Neuronal stem cell (in vitro differentiated cells): ENCODE results near the gene POLR2B.
A peak's percentile ranks its signal among the peaks of the same experiment; 100 is the strongest.

ENCODE experiments used
- DNase-seq: peaks from one replicate; pipeline ENCODE4 v3.0.0-alpha.2; 2013; ENCODE audit warnings: low spot score
- H2AFZ ChIP-seq: one replicate; pipeline ENCODE4 v1.6.1; 2013; ENCODE audit warnings: mild to moderate bottlenecking, low read length, inconsistent platforms
- H2AK5ac ChIP-seq: 2 replicates; pipeline ENCODE4 v1.6.1; 2013; ENCODE audit warnings: low read depth, mild to moderate bottlenecking, inconsistent platforms, low read length, moderate library complexity, mixed read lengths
- H2BK120ac ChIP-seq: 2 replicates; pipeline ENCODE4 v1.6.1; 2013; ENCODE audit warnings: low read depth, mild to moderate bottlenecking, inconsistent platforms, low read length, moderate library complexity, mixed read lengths
- H2BK12ac ChIP-seq: one replicate; pipeline ENCODE4 v1.6.1; 2013; ENCODE audit warnings: low read length, inconsistent platforms
- H2BK15ac ChIP-seq: 2 replicates; pipeline ENCODE4 v1.6.1; 2013; ENCODE audit warnings: mild to moderate bottlenecking, low read length, inconsistent platforms, mixed read lengths
- H2BK5ac ChIP-seq: one replicate; pipeline ENCODE4 v1.6.1; 2013; ENCODE audit warnings: inconsistent platforms, mild to moderate bottlenecking, low read length, moderate library complexity
- H3K14ac ChIP-seq: one replicate; pipeline ENCODE4 v1.6.1; 2013; ENCODE audit warnings: low read length, inconsistent platforms
- H3K18ac ChIP-seq: 2 replicates; pipeline ENCODE4 v1.6.1; 2013; ENCODE audit warnings: low read length, inconsistent platforms
- H3K23ac ChIP-seq: 2 replicates; pipeline ENCODE4 v1.6.1; 2013; ENCODE audit warnings: low read depth, mild to moderate bottlenecking, mixed read lengths, low read length, inconsistent platforms; ENCODE audit not compliant: poor library complexity
- H3K27ac ChIP-seq: replicated peaks from 3 replicates; pipeline ENCODE4 v1.5.1; 2013; ENCODE audit warnings: low read length, inconsistent platforms
- H3K27me3 ChIP-seq, 3 experiments: 2 replicates each; pipeline ENCODE4 v1.6.1; 2013; ENCODE audit warnings: low read length in 3 of 3, mild to moderate bottlenecking in 2 of 3, inconsistent platforms in 1 of 3, low read depth in 1 of 3, mixed read lengths in 1 of 3, moderate library complexity in 1 of 3; ENCODE audit not compliant: control insufficient read depth in 3 of 3, insufficient read depth in 3 of 3
- H3K36me3 ChIP-seq, 2 donors: replicated peaks in 1 of 2; 2 replicates each; pipeline ENCODE4 v1.6.1; 2013; ENCODE audit warnings: low read length in 2 of 2; ENCODE audit not compliant: control insufficient read depth in 2 of 2, insufficient read depth in 2 of 2
- H3K4ac ChIP-seq: 2 replicates; pipeline ENCODE4 v1.6.1; 2013; ENCODE audit warnings: inconsistent platforms, mild to moderate bottlenecking, low read length, moderate library complexity
- H3K4me1 ChIP-seq, 2 donors: 1 replicate in 1 of 2; 2 replicates in 1 of 2; pipeline ENCODE4 v1.6.1; 2013; ENCODE audit warnings: low read length in 2 of 2, low read depth in 1 of 2; ENCODE audit not compliant: control insufficient read depth in 2 of 2, insufficient read depth in 1 of 2
- H3K4me2 ChIP-seq: one replicate; pipeline ENCODE4 v1.6.1; 2013; ENCODE audit warnings: mild to moderate bottlenecking, low read length, inconsistent platforms; ENCODE audit not compliant: insufficient read depth, poor library complexity, severe bottlenecking
- H3K4me3 ChIP-seq, 2 donors: 2 replicates each; pipeline ENCODE4 v1.5.1; 2013; ENCODE audit warnings: low read length in 2 of 2, mild to moderate bottlenecking in 2 of 2, inconsistent platforms in 1 of 2, moderate library complexity in 1 of 2
- H3K79me1 ChIP-seq: one replicate; pipeline ENCODE4 v1.6.1; 2013; ENCODE audit warnings: low read depth, mild to moderate bottlenecking, inconsistent platforms, low read length, moderate library complexity
- H3K9ac ChIP-seq: one replicate; pipeline ENCODE4 v1.6.1; 2013; ENCODE audit warnings: mild to moderate bottlenecking, low read depth, low read length, inconsistent platforms; ENCODE audit not compliant: poor library complexity
- H3K9me3 ChIP-seq, 2 donors: replicated peaks in 1 of 2; 2 replicates each; pipeline versions ENCODE3 to v1.6.1; 2013; ENCODE audit warnings: low read length in 2 of 2, mild to moderate bottlenecking in 2 of 2, inconsistent platforms in 1 of 2, low read depth in 1 of 2, mixed read lengths in 1 of 2, moderate library complexity in 1 of 2; ENCODE audit not compliant: control insufficient read depth in 2 of 2, insufficient read depth in 1 of 2
- H4K8ac ChIP-seq: one replicate; pipeline ENCODE4 v1.6.1; 2013; ENCODE audit warnings: low read depth, mild to moderate bottlenecking, inconsistent platforms, low read length, moderate library complexity
- H4K91ac ChIP-seq: one replicate; pipeline ENCODE4 v1.6.1; 2013; ENCODE audit warnings: low read length, low read depth, mild to moderate bottlenecking, inconsistent platforms; ENCODE audit not compliant: poor library complexity
- WGBS, 2 donors: extraction: QIAGEN DNeasy Blood & Tissue Kit; methylation state at CpG; one replicate each; pipeline ENCODE4 v1.1.7; 2013; ENCODE audit warnings: missing lambda C conversion rate in 2 of 2, mixed read lengths in 1 of 2; ENCODE audit not compliant: insufficient read length in 2 of 2, insufficient replicate concordance in 1 of 2; ENCODE audit errors: extremely low coverage in 2 of 2; 5-methylcytosine and 5-hydroxymethylcytosine counted together

POLR2B gene

DNA sequence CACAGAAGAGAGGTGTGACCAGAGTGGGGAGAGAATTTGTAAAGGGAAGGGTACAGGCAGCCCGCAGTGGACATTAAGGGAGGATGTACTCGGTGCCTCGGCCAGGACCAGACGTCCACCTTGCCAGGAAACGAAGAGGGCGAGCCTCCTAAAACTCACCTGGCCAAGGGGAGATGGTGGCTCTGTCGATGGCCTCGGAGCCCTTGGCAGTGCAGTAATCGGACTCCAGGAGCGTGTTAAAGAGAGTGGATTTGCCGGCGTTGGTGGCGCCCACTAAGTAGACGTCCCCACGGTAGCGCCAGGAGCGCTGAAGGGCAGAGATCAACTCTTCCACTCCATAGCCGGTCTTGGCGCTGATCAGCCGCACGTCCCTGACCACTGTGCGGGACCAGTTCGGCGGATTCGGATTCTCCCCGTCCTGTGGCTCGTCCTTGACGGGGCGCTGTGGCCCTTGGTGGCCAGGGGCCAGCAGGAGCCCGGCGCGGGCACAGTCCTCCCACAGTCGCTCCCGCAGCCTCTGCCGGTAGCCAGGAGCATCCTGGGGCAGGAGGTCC is 2.3 kb upstream of the POLR2B start:
- Histone ChIP-seq H3K27ac (no peak overlapping the region), H4K91ac (no peak overlapping the region), H4K8ac (no peak overlapping the region), H2BK120ac (no peak overlapping the region), H3K4me1 (peaks cover 0 to 3% of the 10 kb centered on the region in 2 donors), H2AK5ac (no peak overlapping the region), H3K4me3 (peak overlapping the region; percentile 68 to 96), H3K4me2 (peak overlapping the region; percentile 96), H3K14ac (no peak overlapping the region), H2BK12ac (no peak overlapping the region), H3K9me3 (peaks cover 0 to 11% of the 10 kb centered on the region in 2 donors), H3K9ac (peak overlapping the region; percentile 93), H2AFZ (peak overlapping the region; percentile 96), H2BK5ac (no peak overlapping the region), H3K36me3 (peaks cover 11 to 46% of the 10 kb centered on the region in 2 donors), H3K23ac (no peak overlapping the region), H3K18ac (no peak overlapping the region), H3K27me3 (peaks cover 0 to 2% (median 0%) of the 10 kb centered on the region in 3 experiments), H3K79me1 (peaks cover 5% of the 10 kb centered on the region), H2BK15ac (no peak overlapping the region), H3K4ac (no peak overlapping the region)
- no peak for DNase-seq
- no CpG with 5 or more reads among the region's 35 CpGs for WGBS, 2 donors

DNA sequence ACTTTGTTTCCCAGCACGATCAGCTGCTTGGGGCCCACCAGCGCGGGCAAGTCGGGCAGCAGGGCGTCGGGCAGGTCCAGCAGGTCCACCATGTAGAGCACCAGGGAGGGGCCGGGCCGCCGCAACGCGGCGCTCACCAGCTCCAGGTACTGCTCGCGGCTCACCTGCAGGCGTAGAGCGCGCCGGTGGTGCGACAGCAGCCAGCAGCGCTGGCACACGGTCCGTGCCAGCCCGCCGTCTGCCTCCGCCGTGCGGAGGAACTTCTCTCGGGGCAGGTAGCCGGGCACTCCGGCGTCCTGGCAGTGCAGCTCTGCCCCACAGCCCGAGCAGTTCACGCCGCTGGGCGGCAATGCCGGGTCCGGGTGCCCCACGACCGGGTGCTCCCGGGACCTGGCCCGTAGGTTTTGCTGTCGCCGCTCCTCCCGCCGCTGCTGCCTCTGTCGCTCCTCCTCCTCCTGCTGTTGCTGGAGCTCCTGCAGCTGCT is 1.8 kb upstream of the POLR2B start:
- Histone ChIP-seq H3K27ac (no peak overlapping the region), H3K27me3 (peaks cover 0 to 2% (median 0%) of the 10 kb centered on the region in 3 experiments), H3K36me3 (peaks cover 11 to 48% of the 10 kb centered on the region in 2 donors), H2BK12ac (no peak overlapping the region), H4K8ac (no peak overlapping the region), H2BK5ac (peak overlapping the region; percentile 78), H3K18ac (peak overlapping the region; percentile 90), H3K4me1 (peaks cover 0 to 3% of the 10 kb centered on the region in 2 donors), H4K91ac (no peak overlapping the region), H2AFZ (peak overlapping the region; percentile 96), H3K4me2 (peak overlapping the region; percentile 96), H3K14ac (no peak overlapping the region), H3K4ac (no peak overlapping the region), H2BK120ac (no peak overlapping the region), H3K9me3 (peaks cover 0 to 11% of the 10 kb centered on the region in 2 donors), H3K4me3 (peak overlapping the region; percentile 68 to 96), H3K9ac (peak overlapping the region; percentile 93), H3K23ac (peak overlapping the region; percentile 94), H3K79me1 (peaks cover 5% of the 10 kb centered on the region), H2AK5ac (no peak overlapping the region), H2BK15ac (peak overlapping the region; percentile 30)
- no CpG with 5 or more reads among the region's 46 CpGs for WGBS, 2 donors
- DNase-seq, result peak; percentile 29

DNA sequence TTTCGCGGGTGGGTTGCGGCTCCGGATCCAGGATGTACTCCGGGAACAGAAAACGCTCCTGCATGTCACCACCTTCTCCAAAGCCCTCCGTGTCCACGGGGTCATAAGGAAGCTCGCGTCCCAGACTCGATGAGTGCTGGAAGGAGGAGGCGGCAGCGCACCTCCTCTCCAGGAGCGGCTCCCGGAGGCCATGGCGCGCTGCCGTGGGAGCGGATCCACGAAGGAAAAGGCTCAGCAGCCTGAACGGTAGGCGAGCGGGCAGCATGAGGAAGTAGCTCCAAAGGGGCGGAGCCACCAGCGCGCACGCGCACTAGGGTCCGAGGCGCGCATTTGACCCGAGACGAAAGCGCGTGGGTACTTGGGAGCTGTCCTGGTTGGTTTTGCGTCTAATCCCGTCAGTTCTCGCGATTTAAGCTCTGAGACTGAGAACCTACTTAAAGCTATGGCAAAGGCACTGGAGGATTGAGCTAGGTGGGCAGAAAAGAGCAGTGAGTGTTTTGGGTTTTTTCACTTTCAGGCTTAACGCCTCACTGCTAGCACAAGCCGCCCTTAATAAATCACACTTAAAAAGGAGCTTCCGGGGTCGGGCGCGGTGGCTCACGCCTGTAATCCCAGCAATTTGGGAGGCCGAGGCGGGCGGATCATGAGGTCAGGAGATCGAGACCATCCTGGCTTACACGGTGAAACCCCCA is 1.2 kb upstream of the POLR2B start, which contains the start of gene NOA1:
NOA1 (minus strand) TSS at position 286 of the 692 bp plus-strand sequence; CDS start at position 265, 21 bp downstream.
- H2BK5ac ChIP-seq, result peak within 1 kb of the TSS; percentile 78
- WGBS, 2 donors, result no CpG with 5 or more reads among the region's 51 CpGs
- peaks cover 5% of the 10 kb centered on the region for H3K79me1 ChIP-seq

More for the DNA sequence above, 1.2 kb upstream of the POLR2B start, which contains the start of gene NOA1:
- Histone ChIP-seq H3K9ac (peak within 1 kb of the TSS; percentile 93), H3K14ac (no peak within 1 kb of the TSS), H4K91ac (no peak within 1 kb of the TSS), H3K23ac (peak within 1 kb of the TSS; percentile 94), H4K8ac (no peak within 1 kb of the TSS), H3K4me2 (peak within 1 kb of the TSS; percentile 96), H2BK120ac (no peak within 1 kb of the TSS), H3K4ac (no peak within 1 kb of the TSS), H2AFZ (peak within 1 kb of the TSS; percentile 96), H3K27me3 (peaks cover 0 to 2% (median 0%) of the 10 kb centered on the region in 3 experiments), H3K27ac (peak within 1 kb of the TSS; percentile 77), H3K4me3 (peak within 1 kb of the TSS; percentile 68 to 96), H3K36me3 (peaks cover 7 to 46% of the 10 kb centered on the region in 2 donors), H2BK12ac (no peak within 1 kb of the TSS), H2BK15ac (peak within 1 kb of the TSS; percentile 30), H3K9me3 (peaks cover 0 to 11% of the 10 kb centered on the region in 2 donors), H3K18ac (peak within 1 kb of the TSS; percentile 90), H2AK5ac (no peak within 1 kb of the TSS), H3K4me1 (peaks cover 0 to 3% of the 10 kb centered on the region in 2 donors)
- DNase-seq, result peak; percentile 98
